Tibial artery (tissue), 4 donors: ENCODE data around the gene N4BP2.
A peak's percentile ranks its signal among the peaks of the same experiment; 100 is the strongest.
"Not testable (repeated sequence)": the region's sequence is repeated elsewhere in the genome, so short reads cannot be mapped to it uniquely, and the experiment has no call there.

Source experiments
- DNase-seq, 2 donors: peaks; one replicate each; pipeline ENCODE4 v3.0.0-alpha.2; 2019
- H3K27ac ChIP-seq, 2 donors: fragments of 200-600 bp; sonication (generic) in 1 of 2; 1 replicate in 1 of 2; 2 replicates in 1 of 2; pipeline ENCODE4 v1.5.1; 2018 to 2019; ENCODE audit warnings: mild to moderate bottlenecking in 1 of 2
- H3K27me3 ChIP-seq, 2 donors: fragments of 200-600 bp; sonication (generic) in 1 of 2; one replicate each; pipeline versions ENCODE4 v1.5.1 to v1.6.0; 2016 to 2019
- H3K36me3 ChIP-seq, 3 donors: fragments of 200-600 bp; sonication (generic) in 2 of 3; one replicate each; pipeline ENCODE4 v1.5.1; 2016 to 2019; ENCODE audit warnings: mild to moderate bottlenecking in 2 of 3
- H3K4me1 ChIP-seq, 4 donors: fragments of 200-600 bp; sonication (generic) in 2 of 4; 1 replicate in 3 of 4; 2 replicates in 1 of 4; pipeline ENCODE4 v1.5.1; 2016 to 2019
- H3K4me3 ChIP-seq, 2 donors: fragments of 200-600 bp; sonication (generic) in 1 of 2; 1 replicate in 1 of 2; 2 replicates in 1 of 2; pipeline ENCODE4 v1.5.1; 2018 to 2019; ENCODE audit warnings: mild to moderate bottlenecking in 2 of 2
- H3K9me3 ChIP-seq, 3 donors: fragments of 200-600 bp; sonication (generic) in 1 of 3; one replicate each; pipeline ENCODE4 v1.5.1; 2016 to 2019
- CTCF ChIP-seq, 2 experiments: fragments of 200-600 bp in 1 of 2; fragments of 450-650 bp in 1 of 2; IDR thresholded peaks; one replicate each; pipeline ENCODE4 v1.5.1; 2017 to 2019; ENCODE audit warnings: antibody characterized with exemption in 2 of 2, mild to moderate bottlenecking in 1 of 2, moderate library complexity in 1 of 2
- intact Hi-C: fragments of 100-400 bp; cut with DNase I; formaldehyde crosslinking; loops from one replicate; pipeline ENCODE4 v1.15.0; 2023; ENCODE audit warnings: low total_unique reads

N4BP2 gene

GRCh38 chr4:40143926-40144508 is 87.4 kb downstream of the N4BP2 start:
- no peaks in the 10 kb centered on the region for H3K4me1 ChIP-seq
- H3K4me3 ChIP-seq, result no peak overlapping the region
- no peaks in the 10 kb centered on the region for H3K9me3 ChIP-seq
- DNase-seq, result no peak
- H3K27me3 ChIP-seq, result no peaks in the 10 kb centered on the region
- intact Hi-C loops, result no loop called here
- no peak for TF ChIP-seq CTCF (IDR thresholded peaks at IDR 0.05)
- H3K27ac ChIP-seq, result no peak overlapping the region
- peaks cover 0 to 32% (median 17%) of the 10 kb centered on the region in 3 donors for H3K36me3 ChIP-seq

GRCh38 chr4:40144716-40145115 is 88.1 kb downstream of the N4BP2 start:
- H3K4me1 ChIP-seq, result no peaks in the 10 kb centered on the region
- no peak overlapping the region for H3K27ac ChIP-seq
- no peak overlapping the region for H3K4me3 ChIP-seq
- DNase-seq, result no peak
- H3K36me3 ChIP-seq, result peaks cover 0 to 32% (median 17%) of the 10 kb centered on the region in 3 donors
- no peaks in the 10 kb centered on the region for H3K27me3 ChIP-seq
- intact Hi-C loops, result no loop called here
- no peak for TF ChIP-seq CTCF (IDR thresholded peaks at IDR 0.05)
- H3K9me3 ChIP-seq, result no peaks in the 10 kb centered on the region

DNA sequence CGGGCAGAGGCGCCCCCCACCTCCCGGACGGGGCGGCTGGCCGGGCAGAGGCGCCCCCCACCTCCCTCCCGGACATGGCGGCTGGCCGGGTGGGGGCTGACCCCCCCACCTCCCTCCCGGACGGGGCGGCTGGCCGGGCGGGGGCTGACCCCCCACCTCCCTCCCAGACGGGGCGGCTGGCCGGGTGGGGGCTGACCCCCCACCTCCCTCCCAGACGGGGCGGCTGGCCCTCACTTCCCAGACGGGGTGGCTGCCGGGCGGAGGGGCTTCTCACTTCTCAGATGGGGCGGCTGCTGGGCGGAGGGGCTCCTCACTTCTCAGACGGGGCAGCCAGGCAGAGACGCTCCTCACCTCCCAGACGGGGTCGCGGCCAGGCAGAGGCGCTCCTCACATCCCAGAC is 90.8 kb downstream of the N4BP2 start:
- H3K27ac ChIP-seq, H3K4me1 ChIP-seq, H3K9me3 ChIP-seq, H3K27me3 ChIP-seq, DNase-seq, H3K4me3 ChIP-seq, intact Hi-C loops: not testable (repeated sequence)
- H3K36me3 ChIP-seq, result peaks cover 0 to 30% (median 17%) of the 10 kb centered on the region in 3 donors

GRCh38 chr4:40149960-40150385 is 93.3 kb downstream of the N4BP2 start:
- peak; percentile 69 to 70 for TF ChIP-seq CTCF (IDR thresholded peaks at IDR 0.05)
- no peaks in the 10 kb centered on the region for H3K4me1 ChIP-seq
- no peaks in the 10 kb centered on the region for H3K27me3 ChIP-seq
- no peak overlapping the region for H3K27ac ChIP-seq
- H3K4me3 ChIP-seq, result no peak overlapping the region
- peak; percentile 67 to 68 for DNase-seq
- H3K36me3 ChIP-seq, result peaks cover 0 to 8% (median under 1%) of the 10 kb centered on the region in 3 donors
- no peaks in the 10 kb centered on the region for H3K9me3 ChIP-seq
- intact Hi-C loops, result no loop called here

- H3K4me3 ChIP-seq, result no peak overlapping the region
- H3K36me3 ChIP-seq, result peaks cover 0 to under 1% (median 0%) of the 10 kb centered on the region in 3 donors
- H3K27ac ChIP-seq, result no peak overlapping the region
- intact Hi-C loops, result no loop called here
- no peaks in the 10 kb centered on the region for H3K4me1 ChIP-seq
- H3K27me3 ChIP-seq, result no peaks in the 10 kb centered on the region
- no peak for TF ChIP-seq CTCF (IDR thresholded peaks at IDR 0.05)
- no peaks in the 10 kb centered on the region for H3K9me3 ChIP-seq
- DNase-seq, result no peak
Measured at GRCh38 chr4:40150932-40151331, 94.3 kb downstream of the N4BP2 start.

GRCh38 chr4:40152637-40153036 is 96.0 kb downstream of the N4BP2 start:
- Histone ChIP-seq H3K4me1 (no peaks in the 10 kb centered on the region), H3K36me3 (no peaks in the 10 kb centered on the region), H3K27me3 (no peaks in the 10 kb centered on the region), H3K27ac (no peak overlapping the region), H3K4me3 (no peak overlapping the region), H3K9me3 (no peaks in the 10 kb centered on the region)
- TF ChIP-seq CTCF (IDR thresholded peaks at IDR 0.05), result no peak
- DNase-seq, result no peak
- intact Hi-C loops, result no loop called here
